ENCODE data around the gene SGSM2. TPM values are rescaled to one million over a fixed set of nuclear protein-coding genes. Genes with fewer than 3 reads are reported as not detected.
A peak's percentile ranks its signal among the peaks of the same experiment; 100 is the strongest.

The SGSM2 gene
- total and polyA plus RNA-seq, 2 of the 13 experiments (the other 11 are each of a cell fraction or from before 2014, with no cell fraction given), result 30.4 to 51.3 TPM

DNA sequence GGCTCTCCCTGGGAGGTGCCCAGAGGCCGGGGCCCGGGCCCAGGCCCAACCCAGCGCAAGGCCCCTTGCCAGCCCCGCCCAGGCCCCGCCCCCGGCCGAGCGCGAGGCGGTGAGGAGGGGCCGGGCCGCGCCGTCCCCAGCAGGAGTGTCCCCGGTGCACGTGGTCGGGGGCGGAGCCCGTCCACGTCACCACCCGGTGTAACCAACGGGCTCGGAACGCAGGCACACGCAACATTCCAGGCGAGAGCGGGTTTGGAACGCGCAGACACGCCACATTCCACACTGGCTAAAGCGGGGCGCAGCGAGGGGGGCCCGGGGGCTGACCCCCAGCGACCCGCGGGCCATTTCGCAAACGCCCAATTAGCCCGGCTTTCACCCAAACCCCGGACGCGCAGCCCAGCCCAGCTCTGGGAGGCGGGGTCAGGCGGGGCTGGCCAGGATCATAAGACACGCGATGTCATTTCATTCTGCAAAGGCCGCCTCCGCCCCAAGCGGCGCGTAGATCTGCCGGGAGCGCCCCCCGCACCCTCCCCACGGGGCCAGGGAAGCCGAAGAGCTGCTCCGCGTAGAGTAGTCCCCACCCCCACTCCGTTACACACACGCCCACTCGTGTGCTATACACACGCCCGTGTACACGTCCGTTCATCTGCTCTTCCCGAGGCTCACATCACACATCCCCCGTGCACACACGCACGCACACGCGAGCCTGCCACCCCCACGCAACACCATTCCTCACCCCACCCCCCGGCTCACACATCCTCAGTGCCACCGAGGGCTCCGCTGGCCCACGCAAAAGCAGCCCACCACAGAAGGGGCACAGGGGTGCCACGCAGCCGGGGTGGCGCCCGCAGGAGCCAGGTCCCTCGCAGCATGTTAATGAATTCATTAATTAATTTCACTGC is 62.5 kb downstream of the SGSM2 start (continued):
- TF ChIP-seq, protein P1, sequence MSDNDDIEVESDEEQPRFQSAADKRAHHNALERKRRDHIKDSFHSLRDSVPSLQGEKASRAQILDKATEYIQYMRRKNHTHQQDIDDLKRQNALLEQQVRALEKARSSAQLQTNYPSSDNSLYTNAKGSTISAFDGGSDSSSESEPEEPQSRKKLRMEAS (IDR thresholded peaks at IDR 0.05), result peak; percentile 98
- TF ChIP-seq, protein P2, sequence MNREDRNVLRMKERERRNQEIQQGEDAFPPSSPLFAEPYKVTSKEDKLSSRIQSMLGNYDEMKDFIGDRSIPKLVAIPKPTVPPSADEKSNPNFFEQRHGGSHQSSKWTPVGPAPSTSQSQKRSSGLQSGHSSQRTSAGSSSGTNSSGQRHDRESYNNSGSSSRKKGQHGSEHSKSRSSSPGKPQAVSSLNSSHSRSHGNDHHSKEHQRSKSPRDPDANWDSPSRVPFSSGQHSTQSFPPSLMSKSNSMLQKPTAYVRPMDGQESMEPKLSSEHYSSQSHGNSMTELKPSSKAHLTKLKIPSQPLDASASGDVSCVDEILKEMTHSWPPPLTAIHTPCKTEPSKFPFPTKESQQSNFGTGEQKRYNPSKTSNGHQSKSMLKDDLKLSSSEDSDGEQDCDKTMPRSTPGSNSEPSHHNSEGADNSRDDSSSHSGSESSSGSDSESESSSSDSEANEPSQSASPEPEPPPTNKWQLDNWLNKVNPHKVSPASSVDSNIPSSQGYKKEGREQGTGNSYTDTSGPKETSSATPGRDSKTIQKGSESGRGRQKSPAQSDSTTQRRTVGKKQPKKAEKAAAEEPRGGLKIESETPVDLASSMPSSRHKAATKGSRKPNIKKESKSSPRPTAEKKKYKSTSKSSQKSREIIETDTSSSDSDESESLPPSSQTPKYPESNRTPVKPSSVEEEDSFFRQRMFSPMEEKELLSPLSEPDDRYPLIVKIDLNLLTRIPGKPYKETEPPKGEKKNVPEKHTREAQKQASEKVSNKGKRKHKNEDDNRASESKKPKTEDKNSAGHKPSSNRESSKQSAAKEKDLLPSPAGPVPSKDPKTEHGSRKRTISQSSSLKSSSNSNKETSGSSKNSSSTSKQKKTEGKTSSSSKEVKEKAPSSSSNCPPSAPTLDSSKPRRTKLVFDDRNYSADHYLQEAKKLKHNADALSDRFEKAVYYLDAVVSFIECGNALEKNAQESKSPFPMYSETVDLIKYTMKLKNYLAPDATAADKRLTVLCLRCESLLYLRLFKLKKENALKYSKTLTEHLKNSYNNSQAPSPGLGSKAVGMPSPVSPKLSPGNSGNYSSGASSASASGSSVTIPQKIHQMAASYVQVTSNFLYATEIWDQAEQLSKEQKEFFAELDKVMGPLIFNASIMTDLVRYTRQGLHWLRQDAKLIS (CRISPR knock-in tag; IDR thresholded peaks at IDR 0.05), result no peak
- TF ChIP-seq ZFAT (CRISPR knock-in tag; conservative IDR thresholded peaks at IDR 0.05), result no peak
- no peak for TF ChIP-seq ZNF569 (CRISPR knock-in tag; IDR thresholded peaks at IDR 0.05; ENCODE audit: borderline replicate concordance)
- 0 out of 2 replicates have a peak, but pooled peaks have one; percentile 49 for TF ChIP-seq ZNF777 (CRISPR knock-in tag; IDR thresholded peaks at IDR 0.05)
- TF ChIP-seq, protein P3, sequence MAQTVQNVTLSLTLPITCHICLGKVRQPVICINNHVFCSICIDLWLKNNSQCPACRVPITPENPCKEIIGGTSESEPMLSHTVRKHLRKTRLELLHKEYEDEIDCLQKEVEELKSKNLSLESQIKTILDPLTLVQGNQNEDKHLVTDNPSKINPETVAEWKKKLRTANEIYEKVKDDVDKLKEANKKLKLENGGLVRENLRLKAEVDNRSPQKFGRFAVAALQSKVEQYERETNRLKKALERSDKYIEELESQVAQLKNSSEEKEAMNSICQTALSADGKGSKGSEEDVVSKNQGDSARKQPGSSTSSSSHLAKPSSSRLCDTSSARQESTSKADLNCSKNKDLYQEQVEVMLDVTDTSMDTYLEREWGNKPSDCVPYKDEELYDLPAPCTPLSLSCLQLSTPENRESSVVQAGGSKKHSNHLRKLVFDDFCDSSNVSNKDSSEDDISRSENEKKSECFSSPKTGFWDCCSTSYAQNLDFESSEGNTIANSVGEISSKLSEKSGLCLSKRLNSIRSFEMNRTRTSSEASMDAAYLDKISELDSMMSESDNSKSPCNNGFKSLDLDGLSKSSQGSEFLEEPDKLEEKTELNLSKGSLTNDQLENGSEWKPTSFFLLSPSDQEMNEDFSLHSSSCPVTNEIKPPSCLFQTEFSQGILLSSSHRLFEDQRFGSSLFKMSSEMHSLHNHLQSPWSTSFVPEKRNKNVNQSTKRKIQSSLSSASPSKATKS (CRISPR knock-in tag; IDR thresholded peaks at IDR 0.05), result no peak
- TF ChIP-seq HNRNPLL (IDR thresholded peaks at IDR 0.05; ENCODE audit: low read depth, low read length, poor library complexity, severe bottlenecking), result peak; percentile 72
- TF ChIP-seq, protein P4, sequence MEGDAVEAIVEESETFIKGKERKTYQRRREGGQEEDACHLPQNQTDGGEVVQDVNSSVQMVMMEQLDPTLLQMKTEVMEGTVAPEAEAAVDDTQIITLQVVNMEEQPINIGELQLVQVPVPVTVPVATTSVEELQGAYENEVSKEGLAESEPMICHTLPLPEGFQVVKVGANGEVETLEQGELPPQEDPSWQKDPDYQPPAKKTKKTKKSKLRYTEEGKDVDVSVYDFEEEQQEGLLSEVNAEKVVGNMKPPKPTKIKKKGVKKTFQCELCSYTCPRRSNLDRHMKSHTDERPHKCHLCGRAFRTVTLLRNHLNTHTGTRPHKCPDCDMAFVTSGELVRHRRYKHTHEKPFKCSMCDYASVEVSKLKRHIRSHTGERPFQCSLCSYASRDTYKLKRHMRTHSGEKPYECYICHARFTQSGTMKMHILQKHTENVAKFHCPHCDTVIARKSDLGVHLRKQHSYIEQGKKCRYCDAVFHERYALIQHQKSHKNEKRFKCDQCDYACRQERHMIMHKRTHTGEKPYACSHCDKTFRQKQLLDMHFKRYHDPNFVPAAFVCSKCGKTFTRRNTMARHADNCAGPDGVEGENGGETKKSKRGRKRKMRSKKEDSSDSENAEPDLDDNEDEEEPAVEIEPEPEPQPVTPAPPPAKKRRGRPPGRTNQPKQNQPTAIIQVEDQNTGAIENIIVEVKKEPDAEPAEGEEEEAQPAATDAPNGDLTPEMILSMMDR (CRISPR knock-in tag; IDR thresholded peaks at IDR 0.05), result no peak; the same call in 1 of the 2 replicates
- TF ChIP-seq ZNF772 (CRISPR knock-in tag; IDR thresholded peaks at IDR 0.05), result peak; percentile 70; the same call in 1 of the 2 replicates
- TF ChIP-seq NFE2L2 (IDR thresholded peaks at IDR 0.05; ENCODE audit: low read length), result no peak
- no peak for TF ChIP-seq FOXM1 (CRISPR knock-in tag; IDR thresholded peaks at IDR 0.05)
- no peak for TF ChIP-seq CHD4 (IDR thresholded peaks at IDR 0.05; ENCODE audit: borderline replicate concordance, low read length)
- TF ChIP-seq SAFB2 (CRISPR knock-in tag; IDR thresholded peaks at IDR 0.05; ENCODE audit: borderline replicate concordance, low read depth), result peak; percentile 32; the same call in 1 of the 2 replicates
- no peak for TF ChIP-seq ZBTB3 (CRISPR knock-in tag; IDR thresholded peaks at IDR 0.05; ENCODE audit: borderline replicate concordance, low read depth)
- peak; percentile 11; the same call in 1 of the 2 replicates for TF ChIP-seq ZNF235 (CRISPR knock-in tag; IDR thresholded peaks at IDR 0.05; ENCODE audit: borderline replicate concordance)
- no peak for TF ChIP-seq ZNF431 (CRISPR knock-in tag; IDR thresholded peaks at IDR 0.05; ENCODE audit: borderline replicate concordance, low read depth)
- TF ChIP-seq ZNF143 (CRISPR knock-in tag; IDR thresholded peaks at IDR 0.05), result no peak
- no peak for TF ChIP-seq PBX3 (CRISPR knock-in tag; IDR thresholded peaks at IDR 0.05; ENCODE audit: borderline replicate concordance)

Data from HepG2 (cell line).